Karpas-422 (cell line): ENCODE data around the gene FILIP1L. TPM values are rescaled to one million over a fixed set of nuclear protein-coding genes. Genes with fewer than 3 reads are reported as not detected.

Experiments used
- DNase-seq: peaks from one replicate; pipeline ENCODE4 v3.0.0-alpha.2; 2015
- H2AFZ ChIP-seq: fragments of 200-600 bp; sonication (generic); 2 replicates; pipeline ENCODE4 v1.6.1; 2014; ENCODE audit warnings: antibody characterized with exemption, low read length, mixed read lengths
- H3K27ac ChIP-seq: fragments of 200-600 bp; sonication (generic); 2 replicates; pipeline ENCODE4 v1.5.1; 2014; ENCODE audit warnings: mild to moderate bottlenecking, low read length, moderate library complexity
- H3K27me3 ChIP-seq: fragments of 200-600 bp; sonication (generic); 2 replicates; pipeline ENCODE4 v1.6.1; 2014; ENCODE audit warnings: low read length, mixed read lengths
- H3K36me3 ChIP-seq: fragments of 200-600 bp; sonication (generic); 2 replicates; pipeline ENCODE4 v1.6.1; 2014; ENCODE audit warnings: low read length, mixed read lengths; ENCODE audit not compliant: insufficient read depth
- H3K4me1 ChIP-seq: fragments of 200-600 bp; sonication (generic); 2 replicates; pipeline ENCODE4 v1.6.1; 2014; ENCODE audit warnings: mild to moderate bottlenecking, low read length, mixed read lengths
- H3K4me2 ChIP-seq: fragments of 200-600 bp; sonication (generic); 2 replicates; pipeline ENCODE4 v1.6.1; 2014; ENCODE audit warnings: low read length, low read depth, mild to moderate bottlenecking; ENCODE audit not compliant: poor library complexity, severe bottlenecking
- H3K4me3 ChIP-seq: fragments of 200-600 bp; sonication (generic); 2 replicates; pipeline ENCODE4 v1.5.1; 2014; ENCODE audit warnings: mild to moderate bottlenecking, antibody characterized with exemption, low read length, mixed read lengths
- H3K79me2 ChIP-seq: fragments of 200-600 bp; sonication (generic); 2 replicates; pipeline ENCODE4 v1.6.1; 2014; ENCODE audit warnings: mild to moderate bottlenecking, low read length, mixed read lengths
- H3K9ac ChIP-seq: fragments of 200-600 bp; sonication (generic); 2 replicates; pipeline ENCODE4 v1.6.0; 2014; ENCODE audit warnings: low read length
- H3K9me2 ChIP-seq: fragments of 200-600 bp; sonication (generic), shearing (Covaris generic); replicated peaks from 2 replicates; pipeline ENCODE4 v1.6.0; 2014; ENCODE audit warnings: mild to moderate bottlenecking, low read length, moderate library complexity; ENCODE audit not compliant: insufficient read depth
- H3K9me3 ChIP-seq: fragments of 300-700, 200-600 bp; sonication (generic); 2 replicates; pipeline ENCODE4 v1.6.1; 2014; ENCODE audit warnings: low read length, mixed read lengths
- H4K20me1 ChIP-seq: fragments of 200-600 bp; sonication (generic); 2 replicates; pipeline ENCODE4 v1.6.1; 2014; ENCODE audit warnings: mild to moderate bottlenecking, antibody characterized with exemption, low read length, low read depth; ENCODE audit not compliant: insufficient read depth
- total RNA-seq: library from RNA; depleted of rRNA; stranded (reverse); fragments of >200 nt; shearing (Covaris generic); gene quantifications from 2 replicates; pipeline ENCODE4 v1.2.3, GENCODE V29; 2014; ENCODE audit warnings: low replicate concordance

The FILIP1L gene
- total RNA-seq, 1 experiment from 2014 or later = 0.37 TPM

DNA sequence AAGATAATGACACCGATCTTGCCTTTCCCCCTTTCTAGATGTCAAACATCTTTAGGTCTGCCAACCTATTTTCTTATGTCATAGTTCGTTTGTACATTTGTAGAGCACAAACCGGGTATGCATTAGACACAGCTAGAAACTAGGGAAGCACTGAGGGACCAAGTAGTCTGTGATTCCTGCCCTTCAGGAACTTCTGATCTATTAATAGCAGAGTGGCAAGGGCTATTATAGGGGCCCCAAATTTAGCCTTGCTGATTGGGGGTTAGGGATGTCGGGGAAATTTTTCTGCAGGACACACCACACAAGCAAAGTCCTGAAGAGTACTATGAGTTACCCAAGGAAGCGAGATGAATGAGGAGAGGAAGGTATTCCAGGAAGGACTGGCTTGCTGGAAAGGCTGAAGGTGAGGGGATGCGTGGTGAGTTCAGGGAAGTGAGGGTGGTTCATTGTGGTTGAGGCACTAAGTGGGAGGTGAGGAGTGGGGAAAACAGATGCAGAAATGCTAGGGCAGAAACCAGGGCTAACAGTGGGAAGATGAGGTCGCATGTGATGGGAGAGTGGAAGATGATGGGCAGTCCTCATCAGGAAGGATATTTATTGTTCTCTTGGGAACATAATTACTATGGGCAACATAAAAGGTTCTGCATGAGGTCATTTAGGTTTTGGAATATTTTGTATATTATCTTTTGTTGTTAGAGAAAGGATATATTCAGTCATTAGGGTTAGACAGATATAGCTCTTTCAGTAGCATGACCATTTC is 152.4 kb downstream of the FILIP1L start:
- Histone ChIP-seq H3K4me2 (no peak overlapping the region), H3K4me3 (no peak overlapping the region), H3K4me1 (no peaks in the 10 kb centered on the region), H4K20me1 (0 out of 2 replicates have a peak, but pooled peaks cover 9% of the 10 kb centered on the region), H2AFZ (no peak overlapping the region), H3K27me3 (no peaks in the 10 kb centered on the region), H3K36me3 (no peaks in the 10 kb centered on the region), H3K27ac (no peak overlapping the region), H3K9ac (no peak overlapping the region), H3K79me2 (no peaks in the 10 kb centered on the region), H3K9me2 (no peaks in the 10 kb centered on the region), H3K9me3 (no peaks in the 10 kb centered on the region)
- no peak for DNase-seq

DNA sequence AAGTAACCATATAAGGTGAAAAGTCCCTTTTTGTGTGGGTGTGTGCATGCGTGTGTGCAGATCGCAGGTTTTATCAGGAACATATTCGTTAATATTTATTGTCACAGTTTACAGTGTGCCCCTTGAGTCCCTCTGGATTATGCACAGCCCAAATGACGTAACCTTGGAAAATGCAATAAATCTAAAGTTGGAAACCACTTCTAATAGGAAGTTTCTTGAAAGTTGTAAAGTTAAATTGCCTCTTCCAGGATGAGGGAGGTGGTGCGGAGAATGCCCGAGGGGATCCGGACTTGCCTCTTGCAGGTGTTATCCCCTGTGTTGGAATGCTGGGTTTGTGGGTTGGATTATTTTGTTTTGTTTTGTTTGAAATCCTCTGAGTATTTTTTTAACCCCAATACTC is 153.4 kb downstream of the FILIP1L start:
- Histone ChIP-seq H2AFZ (no peak overlapping the region), H3K4me1 (no peaks in the 10 kb centered on the region), H4K20me1 (0 out of 2 replicates have a peak, but pooled peaks cover 9% of the 10 kb centered on the region), H3K9ac (no peak overlapping the region), H3K27me3 (no peaks in the 10 kb centered on the region), H3K9me2 (no peaks in the 10 kb centered on the region), H3K9me3 (no peaks in the 10 kb centered on the region), H3K27ac (no peak overlapping the region), H3K79me2 (no peaks in the 10 kb centered on the region), H3K4me3 (no peak overlapping the region), H3K36me3 (no peaks in the 10 kb centered on the region), H3K4me2 (no peak overlapping the region)
- no peak for DNase-seq

DNA sequence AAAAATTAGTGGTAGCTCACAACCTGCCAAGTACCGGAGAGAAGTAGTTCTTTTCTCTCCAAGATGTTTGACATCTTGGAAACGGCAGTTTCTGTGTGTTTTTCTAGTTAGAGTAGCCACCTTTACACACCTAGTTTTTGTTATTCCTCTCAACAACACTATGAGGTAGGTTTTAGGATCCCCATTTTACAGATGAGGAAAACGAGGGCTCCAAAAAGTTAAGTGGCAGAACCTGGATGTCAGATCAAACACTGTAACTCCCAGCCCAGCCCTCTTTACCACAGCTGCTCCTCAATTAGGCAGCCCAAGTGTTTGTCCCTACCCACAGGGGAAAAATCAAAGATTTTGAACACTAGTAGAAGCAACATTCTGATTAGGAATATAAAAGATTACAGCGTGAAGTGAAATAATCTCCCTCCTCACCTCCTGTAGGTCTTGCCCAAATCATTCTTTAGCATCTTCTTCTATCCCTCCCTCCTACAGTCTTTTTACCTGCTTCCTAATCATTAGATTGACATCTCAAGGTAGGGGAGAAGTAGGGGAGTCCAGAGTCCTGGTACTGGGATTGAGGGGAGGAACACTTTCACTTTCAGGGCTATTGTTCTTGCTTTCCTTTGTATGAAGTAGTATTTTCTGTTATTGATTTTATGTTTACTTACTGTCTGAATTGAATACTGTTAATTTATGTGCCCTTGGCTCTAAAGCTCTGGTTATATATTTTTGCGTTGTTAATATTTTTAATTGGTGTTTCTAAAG is 154.0 kb downstream of the FILIP1L start:
- Histone ChIP-seq H3K9me3 (no peaks in the 10 kb centered on the region), H3K36me3 (no peaks in the 10 kb centered on the region), H2AFZ (no peak overlapping the region), H3K27me3 (no peaks in the 10 kb centered on the region), H3K4me3 (no peak overlapping the region), H3K4me1 (no peaks in the 10 kb centered on the region), H3K9ac (no peak overlapping the region), H3K4me2 (no peak overlapping the region), H3K9me2 (no peaks in the 10 kb centered on the region), H3K27ac (no peak overlapping the region), H4K20me1 (0 out of 2 replicates have a peak, but pooled peaks cover 9% of the 10 kb centered on the region), H3K79me2 (no peaks in the 10 kb centered on the region; the same call in 1 of the 2 replicates)
- DNase-seq = no peak

DNA sequence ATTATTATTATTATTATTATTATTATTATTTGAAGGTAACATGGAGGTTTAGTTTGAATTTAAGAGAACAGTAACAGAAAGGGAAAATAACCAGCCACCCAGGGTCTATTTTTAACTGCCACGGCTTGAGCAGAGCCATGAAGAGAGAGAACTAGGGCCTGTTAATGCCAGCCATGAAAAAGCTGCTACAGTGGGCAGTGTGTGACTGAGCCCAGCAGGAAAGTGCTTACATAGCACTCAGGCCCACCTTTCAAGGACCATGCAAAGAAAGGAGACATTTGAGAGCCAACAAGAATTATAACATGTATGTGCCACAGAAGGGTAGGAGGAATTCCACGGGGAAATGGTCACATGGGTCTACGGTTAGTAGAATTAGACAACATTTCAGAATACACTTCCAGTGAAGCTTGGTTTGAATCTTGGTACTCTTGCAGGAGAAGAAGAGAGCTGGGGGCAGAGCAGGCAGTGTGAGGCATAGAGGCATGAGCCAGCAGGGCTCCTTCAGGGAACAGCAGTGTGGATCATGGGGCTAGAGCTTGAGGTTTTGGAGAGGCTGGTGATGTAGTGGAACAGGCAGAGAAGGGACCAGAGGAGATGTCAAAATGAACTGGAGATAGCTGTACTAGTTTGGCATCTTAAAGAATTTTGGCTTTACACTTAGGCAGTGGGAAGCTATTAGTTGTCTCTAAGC is 155.9 kb downstream of the FILIP1L start:
- no peak overlapping the region for H3K9ac ChIP-seq
- H2AFZ ChIP-seq = no peak overlapping the region
- DNase-seq = no peak
- no peaks in the 10 kb centered on the region for H3K27me3 ChIP-seq
- H4K20me1 ChIP-seq = peaks cover 12% of the 10 kb centered on the region; the same call in 1 of the 2 replicates
- H3K9me3 ChIP-seq = no peaks in the 10 kb centered on the region
- no peak overlapping the region for H3K4me3 ChIP-seq
- no peaks in the 10 kb centered on the region for H3K4me1 ChIP-seq
- H3K9me2 ChIP-seq = no peaks in the 10 kb centered on the region
- no peaks in the 10 kb centered on the region for H3K36me3 ChIP-seq
- H3K27ac ChIP-seq = no peak overlapping the region
- H3K4me2 ChIP-seq = no peak overlapping the region
- H3K79me2 ChIP-seq = no peaks in the 10 kb centered on the region; the same call in 1 of the 2 replicates

DNA sequence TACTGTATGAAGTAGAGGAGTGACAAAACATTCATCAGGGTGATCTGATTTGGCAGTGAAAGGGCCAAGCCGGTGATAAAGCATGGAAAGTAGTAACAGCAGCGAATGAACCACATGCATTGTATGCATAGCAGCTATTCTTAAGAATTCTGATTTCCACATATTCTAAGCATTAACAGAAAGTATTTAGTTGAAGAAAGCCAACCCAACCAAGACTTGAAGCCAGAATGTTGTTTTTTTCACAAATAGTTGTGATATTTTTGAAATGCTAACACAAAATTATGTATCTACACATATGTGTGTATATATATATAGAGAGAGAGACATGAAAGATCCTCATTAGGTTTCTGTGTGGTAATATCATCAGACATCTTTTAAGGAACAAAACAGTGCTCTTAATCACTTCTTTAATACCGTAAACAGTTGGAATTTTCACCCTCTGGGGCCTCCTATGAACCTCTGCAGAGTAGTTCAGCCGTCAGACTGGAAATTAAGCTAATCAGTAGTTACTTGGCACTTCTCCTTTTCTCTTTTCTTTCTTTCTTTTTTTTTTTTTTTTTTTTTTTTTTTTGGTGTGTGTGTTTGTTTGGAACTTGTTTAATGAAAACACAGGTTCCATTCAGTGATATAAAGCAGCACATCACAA is 157.0 kb downstream of the FILIP1L start:
- Histone ChIP-seq H3K9ac (no peak overlapping the region), H3K27ac (no peak overlapping the region), H3K27me3 (no peaks in the 10 kb centered on the region), H3K9me2 (no peaks in the 10 kb centered on the region), H3K79me2 (no peaks in the 10 kb centered on the region; the same call in 1 of the 2 replicates), H3K4me2 (no peak overlapping the region), H3K4me1 (no peaks in the 10 kb centered on the region), H3K9me3 (no peaks in the 10 kb centered on the region), H3K36me3 (no peaks in the 10 kb centered on the region), H3K4me3 (no peak overlapping the region), H4K20me1 (peaks cover 10% of the 10 kb centered on the region; the same call in 1 of the 2 replicates), H2AFZ (no peak overlapping the region)
- no peak for DNase-seq

DNA sequence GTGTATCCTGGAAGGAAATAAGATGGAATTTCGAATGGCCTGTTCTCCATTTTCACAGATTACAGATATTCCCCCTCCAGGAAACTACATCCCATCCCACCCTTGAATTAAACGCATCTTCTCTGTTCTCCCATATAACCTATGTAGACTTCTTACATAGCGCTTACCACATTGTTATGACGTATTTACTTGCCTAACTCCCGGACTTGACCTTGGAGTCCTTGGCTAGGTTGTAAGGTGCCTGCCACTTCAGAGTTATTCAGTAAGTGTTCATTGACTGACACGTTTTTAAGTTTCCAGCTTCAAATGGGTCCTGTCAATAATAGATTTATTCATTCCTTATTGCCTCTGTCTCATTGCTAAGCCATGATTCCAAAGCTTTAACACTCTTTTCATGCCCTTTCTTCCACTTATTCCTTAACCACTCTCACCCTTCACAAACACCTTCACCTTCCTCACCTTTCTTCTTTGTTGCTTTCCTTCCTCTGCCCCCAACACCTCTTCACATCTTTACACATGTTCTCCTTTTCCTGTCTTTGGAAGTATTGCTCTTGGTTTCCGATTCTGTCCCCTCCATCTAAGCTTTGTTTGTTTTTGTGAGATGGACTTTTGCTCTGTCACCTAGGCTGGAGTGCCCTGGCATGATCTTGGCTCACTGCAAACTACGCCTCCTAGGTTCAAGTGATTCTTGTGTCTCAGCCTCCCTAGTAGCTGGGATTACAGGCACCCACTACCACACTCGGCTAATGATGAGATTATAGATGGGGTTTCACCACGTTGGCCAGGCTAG is 158.3 kb downstream of the FILIP1L start:
- Histone ChIP-seq H3K27ac (no peak overlapping the region), H3K36me3 (no peaks in the 10 kb centered on the region), H4K20me1 (peaks cover 10% of the 10 kb centered on the region; the same call in 1 of the 2 replicates), H3K4me1 (no peaks in the 10 kb centered on the region), H3K9me3 (no peaks in the 10 kb centered on the region), H3K9ac (no peak overlapping the region), H2AFZ (no peak overlapping the region), H3K79me2 (no peaks in the 10 kb centered on the region; the same call in 1 of the 2 replicates), H3K9me2 (no peaks in the 10 kb centered on the region), H3K4me3 (no peak overlapping the region), H3K27me3 (no peaks in the 10 kb centered on the region), H3K4me2 (no peak overlapping the region)
- no peak for DNase-seq

DNA sequence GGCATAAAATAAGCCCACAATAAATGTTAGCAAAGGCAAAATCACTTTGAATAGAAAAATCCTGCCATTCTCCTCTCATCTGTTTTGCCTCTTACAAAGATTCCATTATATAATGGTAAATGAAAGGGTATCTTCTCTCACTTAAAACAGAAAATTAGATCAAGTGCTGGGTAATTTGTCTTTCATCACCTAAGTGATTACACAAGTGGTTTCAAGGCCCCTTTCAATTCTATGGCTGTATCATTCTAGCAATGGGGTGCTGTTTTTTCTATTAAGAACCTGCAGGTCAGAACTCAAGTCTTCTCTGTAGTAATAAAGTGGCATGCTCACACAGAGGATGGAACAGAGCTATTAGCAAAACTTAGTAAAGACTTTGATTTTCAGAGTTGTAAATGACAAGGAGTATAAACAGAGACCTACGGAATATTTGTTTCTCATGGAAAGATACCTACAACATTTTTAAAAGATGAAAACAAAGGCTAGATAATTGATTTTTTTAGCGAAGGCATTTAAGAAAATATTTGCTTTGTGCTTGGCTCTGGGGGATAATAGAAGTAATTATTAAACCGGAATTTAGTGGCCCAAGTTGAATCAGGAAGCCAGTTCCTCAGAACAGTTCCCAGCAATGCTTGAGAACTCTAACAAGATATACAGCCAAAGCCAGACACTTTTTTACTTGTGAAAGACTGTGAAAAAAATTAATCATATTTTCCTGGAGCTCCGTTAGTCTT is 159.2 kb downstream of the FILIP1L start:
- DNase-seq = no peak
- Histone ChIP-seq H3K4me1 (no peaks in the 10 kb centered on the region), H3K9me2 (no peaks in the 10 kb centered on the region), H3K4me2 (no peak overlapping the region), H3K27me3 (no peaks in the 10 kb centered on the region), H2AFZ (no peak overlapping the region), H3K9me3 (no peaks in the 10 kb centered on the region), H4K20me1 (peaks cover 12% of the 10 kb centered on the region; the same call in 1 of the 2 replicates), H3K36me3 (no peaks in the 10 kb centered on the region), H3K9ac (no peak overlapping the region), H3K79me2 (no peaks in the 10 kb centered on the region; the same call in 1 of the 2 replicates), H3K27ac (no peak overlapping the region), H3K4me3 (no peak overlapping the region)
